ENCODE data around the gene FIZ1.

The FIZ1 gene

DNA sequence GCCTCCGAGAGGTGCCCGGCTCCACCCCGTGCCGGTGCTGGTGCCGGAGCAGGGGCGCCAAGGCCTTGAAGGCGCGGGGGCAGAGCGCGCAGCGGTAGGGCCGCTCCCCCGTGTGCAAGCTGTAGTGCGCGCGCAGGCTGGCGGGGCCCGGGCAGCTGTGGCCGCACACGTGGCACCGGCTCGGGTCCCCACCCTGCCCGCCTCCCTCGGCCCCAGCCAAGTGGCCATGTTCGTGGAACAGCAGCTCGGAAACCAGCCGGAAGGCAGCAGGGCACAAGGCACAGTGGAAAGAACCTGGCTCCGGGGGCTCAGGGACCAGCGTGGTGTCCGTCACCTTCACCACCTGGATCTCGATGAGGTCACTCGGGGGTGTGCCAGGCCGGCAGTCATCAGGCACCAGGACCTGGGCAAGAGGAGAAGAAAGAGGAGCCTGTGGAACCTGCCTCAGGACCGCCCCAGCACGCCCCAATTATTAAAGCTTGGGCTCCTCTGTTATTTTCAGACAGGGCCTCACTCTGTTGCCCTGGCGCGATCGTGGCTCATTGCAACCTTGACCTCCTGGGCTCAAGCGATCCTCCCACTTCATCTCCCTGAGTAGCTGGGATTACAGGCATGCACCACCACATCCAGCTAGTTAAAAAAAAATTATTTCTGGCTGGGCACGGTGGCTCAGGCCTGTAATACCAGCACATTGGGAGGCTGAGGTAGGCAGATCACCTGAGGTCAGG lies 23.1 kb upstream of the FIZ1 start:
- no peak for DNase-seq (ENCODE audit: extremely low spot score)
- POLR2A ChIA-PET = no interaction called here
- CTCF ChIA-PET = no interaction called here
- TF ChIP-seq NFRKB (IDR thresholded peaks at IDR 0.05) (no peak), FOXM1 (IDR thresholded peaks at IDR 0.05; ENCODE audit: borderline replicate concordance) (no peak), CTBP1 (IDR thresholded peaks at IDR 0.05; ENCODE audit: borderline replicate concordance) (no peak), SUZ12 (IDR thresholded peaks at IDR 0.05) (no peak), FOXK2 (IDR thresholded peaks at IDR 0.05) (no peak), SP1 (IDR thresholded peaks at IDR 0.05) (no peak), HDGF (IDR thresholded peaks at IDR 0.05; ENCODE audit: borderline replicate concordance) (no peak), L3MBTL2 (conservative IDR thresholded peaks at IDR 0.05) (no peak), FOXA1 (IDR thresholded peaks at IDR 0.05) (no peak), LEF1 (IDR thresholded peaks at IDR 0.05; ENCODE audit: borderline replicate concordance) (no peak), TARDBP (IDR thresholded peaks at IDR 0.05) (no peak), ELF4 (IDR thresholded peaks at IDR 0.05) (no peak)
- TF ChIP-seq, protein P1, sequence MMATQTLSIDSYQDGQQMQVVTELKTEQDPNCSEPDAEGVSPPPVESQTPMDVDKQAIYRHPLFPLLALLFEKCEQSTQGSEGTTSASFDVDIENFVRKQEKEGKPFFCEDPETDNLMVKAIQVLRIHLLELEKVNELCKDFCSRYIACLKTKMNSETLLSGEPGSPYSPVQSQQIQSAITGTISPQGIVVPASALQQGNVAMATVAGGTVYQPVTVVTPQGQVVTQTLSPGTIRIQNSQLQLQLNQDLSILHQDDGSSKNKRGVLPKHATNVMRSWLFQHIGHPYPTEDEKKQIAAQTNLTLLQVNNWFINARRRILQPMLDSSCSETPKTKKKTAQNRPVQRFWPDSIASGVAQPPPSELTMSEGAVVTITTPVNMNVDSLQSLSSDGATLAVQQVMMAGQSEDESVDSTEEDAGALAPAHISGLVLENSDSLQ (IDR thresholded peaks at IDR 0.05) = no peak

DNA sequence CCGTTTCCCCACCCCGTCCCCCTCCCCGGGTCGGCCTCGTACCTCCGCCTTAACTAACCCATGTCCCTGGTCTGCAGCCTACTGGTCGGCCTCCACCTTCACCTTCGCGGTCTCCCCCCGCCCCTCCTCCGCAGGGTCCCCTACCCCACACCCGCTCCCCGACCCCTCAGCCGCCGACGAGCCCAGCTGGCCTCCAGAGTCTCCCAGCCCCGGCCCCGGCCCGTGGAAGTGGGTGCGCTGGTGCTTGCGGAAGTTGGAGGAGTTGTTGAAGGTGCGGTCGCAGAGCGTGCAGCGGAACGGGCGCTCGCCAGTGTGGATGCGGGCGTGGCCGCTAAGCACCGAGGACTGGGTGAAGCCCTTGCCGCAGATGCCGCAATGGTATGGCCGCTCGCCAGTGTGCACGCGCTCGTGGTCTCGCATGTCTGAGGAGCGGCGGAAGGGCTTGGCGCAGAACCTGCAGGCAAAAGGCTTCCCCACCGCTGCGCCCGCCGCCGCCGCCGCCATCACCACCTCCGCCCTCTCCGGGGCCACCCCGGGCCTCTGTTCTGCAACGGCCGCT lies 22.4 kb upstream of the FIZ1 start:
- ChIA-PET CTCF (no interaction called here), POLR2A (no interaction called here)
- no peak for TF ChIP-seq FOXA1 (IDR thresholded peaks at IDR 0.05)
- no peak for DNase-seq (ENCODE audit: extremely low spot score)

DNA sequence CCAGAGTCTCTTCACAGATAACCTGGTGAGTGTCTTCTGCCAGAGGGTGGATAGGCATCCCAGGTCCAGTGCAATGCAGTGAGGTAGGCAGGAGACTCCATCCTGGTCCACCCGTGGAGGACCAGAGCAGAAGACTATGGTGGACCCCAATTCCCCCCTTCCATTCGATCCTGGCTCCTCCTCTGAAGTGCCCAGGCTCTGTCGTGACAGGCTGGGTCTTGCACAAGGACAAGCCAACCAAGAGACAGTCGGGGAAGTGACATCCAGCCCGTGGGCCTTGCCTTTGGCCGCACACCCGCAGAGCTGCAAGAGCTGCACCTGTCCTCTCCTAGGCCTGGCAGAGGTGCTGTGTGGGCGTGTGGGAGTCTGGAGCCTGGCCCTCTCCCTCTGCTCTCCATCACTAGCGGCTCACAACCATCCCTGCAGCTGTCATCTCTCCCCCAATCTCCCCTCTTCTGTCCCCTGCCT lies 21.9 kb upstream of the FIZ1 start:
- POLR2A ChIA-PET = no interaction called here
- no peak for DNase-seq (ENCODE audit: extremely low spot score)
- TF ChIP-seq ELF4 (IDR thresholded peaks at IDR 0.05) (no peak), LEF1 (IDR thresholded peaks at IDR 0.05; ENCODE audit: borderline replicate concordance) (no peak), ARNT (IDR thresholded peaks at IDR 0.05) (no peak), FOXM1 (IDR thresholded peaks at IDR 0.05; ENCODE audit: borderline replicate concordance) (no peak), TARDBP (IDR thresholded peaks at IDR 0.05) (no peak), BHLHE40 (IDR thresholded peaks at IDR 0.05; ENCODE audit: borderline replicate concordance) (no peak), FOXK2 (IDR thresholded peaks at IDR 0.05) (no peak), ZNF384 (IDR thresholded peaks at IDR 0.05) (no peak), L3MBTL2 (conservative IDR thresholded peaks at IDR 0.05) (no peak), HDGF (IDR thresholded peaks at IDR 0.05; ENCODE audit: borderline replicate concordance) (no peak), FOXA1 (IDR thresholded peaks at IDR 0.05) (no peak), SUZ12 (IDR thresholded peaks at IDR 0.05) (no peak), SP1 (IDR thresholded peaks at IDR 0.05) (no peak), NFRKB (IDR thresholded peaks at IDR 0.05) (no peak), CTBP1 (IDR thresholded peaks at IDR 0.05; ENCODE audit: borderline replicate concordance) (no peak)
- TF ChIP-seq, protein P1 (IDR thresholded peaks at IDR 0.05) = no peak
- CTCF ChIA-PET = no interaction called here

DNA sequence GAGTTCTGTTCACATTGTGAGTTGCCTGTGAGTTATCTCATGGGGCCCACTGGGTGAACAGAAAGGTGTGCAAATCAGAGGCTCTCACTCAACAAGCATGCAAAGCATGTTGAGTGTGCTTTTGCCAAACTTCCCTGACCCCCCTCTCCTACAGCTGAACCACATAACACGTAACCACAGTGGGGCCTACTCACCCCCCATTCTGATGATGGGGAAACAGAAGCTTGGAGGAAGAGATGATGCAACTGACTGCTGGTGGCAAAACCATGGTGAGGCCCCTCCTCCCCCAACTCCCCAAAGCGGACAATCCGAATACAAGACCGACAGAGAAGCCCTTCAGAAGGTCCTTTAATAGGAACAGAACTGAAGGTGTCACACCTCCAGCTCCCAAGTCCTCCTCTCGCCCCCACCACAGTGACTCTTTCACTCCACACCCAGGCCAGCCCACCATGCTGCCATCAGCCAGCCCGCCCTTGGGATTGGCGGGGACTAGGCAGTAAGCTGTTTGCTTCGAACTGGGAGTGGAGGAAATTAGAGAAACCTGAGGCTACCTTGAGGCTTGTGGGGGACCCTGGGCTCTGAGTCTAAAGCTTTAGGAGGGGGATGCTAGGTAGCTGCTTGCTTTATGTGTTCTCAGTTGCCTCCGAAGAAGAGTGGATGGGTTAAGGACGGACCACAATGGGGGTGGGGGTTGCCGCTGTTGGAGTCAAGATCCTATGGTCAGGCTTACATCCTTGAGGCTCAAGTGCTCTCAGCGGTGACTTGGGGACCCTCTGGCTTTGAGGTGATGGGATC lies 21.3 kb upstream of the FIZ1 start:
- CTCF ChIA-PET = no interaction called here
- no peak for DNase-seq (ENCODE audit: extremely low spot score)
- POLR2A ChIA-PET = interaction anchor here (0.9 kb wide), 1 partner anchor 11 kb away, joined by 3 read pairs; no protein-coding TSS in a partner anchor

DNA sequence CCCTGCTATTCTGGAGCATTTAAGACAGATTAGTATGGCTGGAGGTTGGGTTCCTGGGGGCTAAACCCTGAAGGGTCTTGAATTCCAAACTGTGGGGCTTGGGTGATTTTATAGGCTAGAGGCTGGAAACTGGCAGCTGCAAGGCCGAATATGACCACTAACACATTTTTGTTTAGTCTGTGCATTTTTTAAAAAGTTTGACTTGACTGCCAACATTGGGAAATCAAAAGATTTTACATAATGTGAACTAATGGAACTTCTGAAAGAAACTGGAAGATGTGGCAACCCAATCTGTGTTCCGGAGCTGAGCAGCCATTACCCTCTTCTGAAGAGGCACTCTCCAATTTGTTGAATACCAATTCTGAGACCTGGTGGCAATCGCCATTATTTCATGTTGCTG lies 20.0 kb upstream of the FIZ1 start:
- no peak for DNase-seq (ENCODE audit: extremely low spot score)
- ChIA-PET POLR2A (interaction anchor here (2.3 kb wide), 1 partner anchor 14 kb away, joined by 14 read pairs; the partner anchor contains the start of gene ZNF865), CTCF (interaction anchor here (1.0 kb wide), 1 partner anchor 12 kb away, joined by 4 read pairs; no protein-coding TSS in a partner anchor)
- TF ChIP-seq ARNT (IDR thresholded peaks at IDR 0.05) (no peak), ZNF384 (IDR thresholded peaks at IDR 0.05) (no peak), ELF4 (IDR thresholded peaks at IDR 0.05) (no peak), HDGF (IDR thresholded peaks at IDR 0.05; ENCODE audit: borderline replicate concordance) (no peak), SP1 (IDR thresholded peaks at IDR 0.05) (no peak), FOXK2 (IDR thresholded peaks at IDR 0.05) (no peak), FOXA1 (IDR thresholded peaks at IDR 0.05) (no peak), BHLHE40 (IDR thresholded peaks at IDR 0.05; ENCODE audit: borderline replicate concordance) (no peak), NFRKB (IDR thresholded peaks at IDR 0.05) (no peak), TARDBP (IDR thresholded peaks at IDR 0.05) (no peak), CTBP1 (IDR thresholded peaks at IDR 0.05; ENCODE audit: borderline replicate concordance) (no peak), LEF1 (IDR thresholded peaks at IDR 0.05; ENCODE audit: borderline replicate concordance) (no peak), L3MBTL2 (conservative IDR thresholded peaks at IDR 0.05) (no peak), SUZ12 (IDR thresholded peaks at IDR 0.05) (no peak)
- TF ChIP-seq, protein P1 (IDR thresholded peaks at IDR 0.05) = no peak

More for the DNA sequence above, 21.3 kb upstream of the FIZ1 start:
- no peak for TF ChIP-seq LEF1 (IDR thresholded peaks at IDR 0.05; ENCODE audit: borderline replicate concordance)
- TF ChIP-seq FOXK2 (IDR thresholded peaks at IDR 0.05) = no peak
- TF ChIP-seq, protein P1 (IDR thresholded peaks at IDR 0.05) = no peak
- TF ChIP-seq FOXA1 (IDR thresholded peaks at IDR 0.05) = no peak
- no peak for TF ChIP-seq TARDBP (IDR thresholded peaks at IDR 0.05)
- no peak for TF ChIP-seq L3MBTL2 (conservative IDR thresholded peaks at IDR 0.05)
- TF ChIP-seq HDGF (IDR thresholded peaks at IDR 0.05; ENCODE audit: borderline replicate concordance) = no peak
- TF ChIP-seq ELF4 (IDR thresholded peaks at IDR 0.05) = no peak

Measured in HEK293T (cell line).